DOHH2 (cell line): ENCODE data around the gene TTC21A.

ENCODE experiments used
- CTCF ChIP-seq: fragments of 200-600 bp; sonication (generic); IDR thresholded peaks from one replicate; pipeline ENCODE4 v1.5.1; 2014; ENCODE audit warnings: antibody characterized with exemption, mild to moderate bottlenecking, low read depth, low read length; ENCODE audit not compliant: poor library complexity, severe bottlenecking
- EZH2phosphoT487 ChIP-seq: fragments of 200-600 bp; sonication (generic); IDR thresholded peaks from 2 replicates; pipeline ENCODE4 v1.6.1; 2017; ENCODE audit warnings: borderline replicate concordance, mild to moderate bottlenecking, antibody characterized with exemption, low read length, moderate library complexity, mixed read lengths

DNA sequence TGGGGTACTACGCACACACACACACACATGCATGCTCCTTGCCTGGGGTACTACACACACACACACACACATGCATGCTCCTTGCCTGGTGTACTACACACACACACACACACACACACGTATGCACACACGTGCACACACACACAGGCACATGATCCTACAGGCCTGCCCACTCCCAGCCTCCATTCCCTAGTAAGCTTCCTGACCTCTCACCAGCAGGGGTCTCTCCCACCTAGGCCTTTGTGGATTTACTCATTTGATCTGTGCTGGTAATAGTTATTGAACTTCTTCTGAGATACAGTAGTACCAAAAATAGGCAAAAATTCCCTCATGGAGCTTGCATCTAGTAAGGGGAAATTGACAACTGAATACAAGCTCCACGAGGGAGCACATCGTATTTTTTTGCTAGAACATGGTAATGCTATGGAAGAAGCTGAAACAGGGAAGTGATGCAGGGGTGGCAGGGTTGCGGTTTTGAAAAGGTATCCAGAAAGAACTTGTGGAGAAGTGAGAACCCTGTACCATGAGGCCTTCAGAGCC lies 19.1 kb downstream of the TTC21A start:
- TF ChIP-seq CTCF, result peak; percentile 70
- no peak for TF ChIP-seq EZH2phosphoT487
